ENCODE data around the gene DR1.

DR1 gene

DNA sequence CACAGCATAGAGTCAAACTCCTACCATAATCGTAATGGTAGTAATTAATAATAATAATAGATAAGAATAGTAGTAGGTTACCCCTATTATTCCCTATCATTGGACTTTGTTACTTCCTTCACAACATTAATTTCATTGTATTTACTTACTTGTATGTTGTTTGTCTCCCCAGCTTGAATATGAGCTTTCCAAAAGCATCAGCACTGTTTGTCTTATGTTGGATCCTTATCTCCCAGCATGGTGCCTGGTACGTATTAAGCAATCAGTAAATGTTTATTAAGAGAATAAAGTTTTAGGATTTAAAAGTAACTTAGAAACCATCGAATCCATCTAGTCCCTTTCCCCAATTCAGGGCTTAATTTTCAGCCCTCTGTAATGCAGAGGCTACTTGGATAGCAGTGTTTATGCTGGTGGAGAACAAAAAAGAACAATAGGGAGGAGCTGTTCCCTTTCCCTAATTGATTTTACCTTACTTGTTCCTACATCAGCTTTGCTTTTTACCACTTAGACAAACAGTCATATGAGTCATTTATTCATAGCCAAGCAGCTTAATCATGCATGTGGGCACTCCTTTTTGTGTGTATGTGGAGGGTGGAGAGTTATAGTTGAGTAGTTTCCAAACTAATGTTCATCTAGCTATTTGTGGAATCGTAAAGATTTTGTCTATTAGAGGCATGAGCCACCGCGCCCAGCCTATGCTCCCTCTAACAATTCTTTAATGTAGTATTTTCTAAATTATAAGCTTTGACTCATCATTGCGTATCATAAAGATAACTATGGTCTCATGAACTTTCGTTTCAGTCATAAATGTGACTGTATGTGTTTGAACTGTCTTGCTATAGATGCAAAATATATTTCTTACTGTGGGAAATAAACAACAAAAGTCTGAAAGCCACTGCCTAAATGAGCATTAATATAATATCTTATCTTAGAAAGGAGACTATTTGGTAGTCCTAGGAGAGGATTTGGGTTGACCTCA lies 20.9 kb upstream of the DR1 start:
- no peak overlapping the region for H3K27ac Mint-ChIP-seq (ENCODE audit: low read depth)
- no peak for ATAC-seq (replicated peaks; ENCODE audit: extremely low read depth, poor library complexity, severe bottlenecking)
- no peaks in the 10 kb centered on the region for H3K4me1 Mint-ChIP-seq
- H3K4me3 Mint-ChIP-seq: no peak overlapping the region
- no peaks in the 10 kb centered on the region for H3K27me3 Mint-ChIP-seq
- no peak for DNase-seq (ENCODE audit: low spot score in 2 of 2)
- H3K36me3 Mint-ChIP-seq (ENCODE audit: insufficient read depth): no peaks in the 10 kb centered on the region
- H3K9me3 Mint-ChIP-seq: no peaks in the 10 kb centered on the region

DNA sequence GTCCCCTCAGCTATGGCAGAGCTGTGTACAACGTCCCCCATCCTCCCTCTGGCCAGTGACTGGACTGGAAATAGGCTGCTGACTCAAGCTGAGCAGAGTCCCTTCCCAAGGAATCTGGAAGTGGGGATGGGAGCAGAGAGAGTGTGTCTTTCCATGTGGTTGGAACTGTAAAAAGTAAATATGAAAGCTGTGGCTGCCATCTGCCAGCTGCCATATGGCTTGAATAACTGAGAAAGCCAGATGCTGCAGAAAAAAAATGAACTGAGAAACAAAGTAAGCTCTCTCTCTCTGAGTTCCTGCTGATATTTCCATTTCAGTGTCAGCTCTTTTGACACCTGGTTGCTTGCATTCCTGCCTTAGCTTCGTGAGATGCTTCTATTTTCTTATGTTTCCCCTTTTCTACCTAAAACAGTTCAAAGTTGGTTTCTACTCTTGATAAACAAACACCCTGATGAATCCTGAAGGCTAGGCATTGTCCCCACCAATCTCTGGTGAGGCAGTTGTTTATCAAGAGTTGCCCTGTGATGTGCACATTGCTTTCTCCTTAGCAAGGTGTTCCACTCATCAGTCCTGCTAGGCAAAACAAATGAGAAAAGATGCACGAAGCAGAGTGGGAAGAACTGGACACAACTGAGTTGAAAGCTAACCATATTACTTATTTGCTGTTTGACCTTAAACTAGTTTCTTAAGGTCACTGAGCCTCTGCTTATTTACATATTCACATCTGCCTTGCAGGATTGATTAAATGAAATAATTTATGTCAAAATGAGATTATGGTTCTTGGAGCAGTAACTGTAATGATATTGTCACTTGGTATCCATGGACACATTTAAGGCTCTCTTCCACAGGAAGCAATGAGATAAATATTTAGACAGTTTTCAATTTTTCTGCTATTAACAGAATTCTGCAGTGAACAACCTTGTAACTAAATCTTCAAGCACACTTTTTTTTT lies 16.6 kb upstream of the DR1 start:
- no peak overlapping the region for H3K4me3 Mint-ChIP-seq
- no peaks in the 10 kb centered on the region for H3K27me3 Mint-ChIP-seq
- DNase-seq (ENCODE audit: low spot score in 2 of 2): no peak
- no peaks in the 10 kb centered on the region for H3K9me3 Mint-ChIP-seq
- ATAC-seq (replicated peaks; ENCODE audit: extremely low read depth, poor library complexity, severe bottlenecking): no peak
- H3K36me3 Mint-ChIP-seq (ENCODE audit: insufficient read depth): no peaks in the 10 kb centered on the region
- H3K4me1 Mint-ChIP-seq: no peaks in the 10 kb centered on the region
- H3K27ac Mint-ChIP-seq (ENCODE audit: low read depth): no peak overlapping the region

DNA sequence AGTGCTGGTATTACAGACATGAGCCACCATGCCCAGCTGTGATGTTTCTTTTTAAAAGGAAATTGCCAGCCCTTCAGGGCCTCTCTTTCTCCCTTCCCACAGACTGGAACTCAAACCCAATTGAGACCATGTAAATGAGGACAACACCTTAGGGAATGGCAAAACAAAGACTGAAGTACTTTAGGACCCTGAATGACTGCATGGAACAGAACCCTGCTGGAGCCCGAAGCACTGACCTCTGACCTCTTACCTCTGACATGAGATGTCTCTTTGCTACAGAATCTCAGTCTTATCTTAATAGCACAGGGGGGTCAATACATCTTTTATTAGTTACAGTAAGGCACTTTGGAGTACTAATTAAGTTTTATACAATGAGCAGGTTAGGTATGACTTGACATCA lies 15.5 kb upstream of the DR1 start:
- no peaks in the 10 kb centered on the region for H3K27me3 Mint-ChIP-seq
- DNase-seq (ENCODE audit: low spot score in 2 of 2) (no peak), ATAC-seq (replicated peaks; ENCODE audit: extremely low read depth, poor library complexity, severe bottlenecking) (no peak)
- H3K36me3 Mint-ChIP-seq (ENCODE audit: insufficient read depth): no peaks in the 10 kb centered on the region
- H3K4me1 Mint-ChIP-seq: no peaks in the 10 kb centered on the region
- H3K27ac Mint-ChIP-seq (ENCODE audit: low read depth): no peak overlapping the region
- H3K4me3 Mint-ChIP-seq: no peak overlapping the region
- no peaks in the 10 kb centered on the region for H3K9me3 Mint-ChIP-seq

DNA sequence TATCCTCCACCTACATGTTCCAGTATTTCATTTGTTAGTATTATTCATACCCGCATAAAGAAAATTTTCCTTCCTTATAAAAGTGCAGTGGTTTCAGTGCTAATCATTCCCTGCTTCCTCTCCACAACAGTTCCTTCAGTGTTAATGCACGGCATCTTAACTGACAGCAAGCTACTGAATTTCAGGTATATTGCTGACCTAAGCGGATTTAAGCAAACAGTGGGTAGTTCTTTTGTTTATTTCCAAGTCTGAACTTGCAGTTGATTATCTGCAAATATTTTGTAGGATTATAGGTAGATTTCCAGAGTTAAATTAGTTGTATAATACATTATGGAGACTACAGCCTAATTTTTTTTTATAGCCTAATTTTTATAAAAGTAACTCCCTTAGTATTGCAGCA lies 15.1 kb upstream of the DR1 start:
- no peak overlapping the region for H3K27ac Mint-ChIP-seq (ENCODE audit: low read depth)
- ATAC-seq (replicated peaks; ENCODE audit: extremely low read depth, poor library complexity, severe bottlenecking) (no peak), DNase-seq (ENCODE audit: low spot score in 2 of 2) (no peak)
- H3K4me1 Mint-ChIP-seq: no peaks in the 10 kb centered on the region
- H3K36me3 Mint-ChIP-seq (ENCODE audit: insufficient read depth): no peaks in the 10 kb centered on the region
- H3K27me3 Mint-ChIP-seq: no peaks in the 10 kb centered on the region
- H3K9me3 Mint-ChIP-seq: no peaks in the 10 kb centered on the region
- H3K4me3 Mint-ChIP-seq: no peak overlapping the region

DNA sequence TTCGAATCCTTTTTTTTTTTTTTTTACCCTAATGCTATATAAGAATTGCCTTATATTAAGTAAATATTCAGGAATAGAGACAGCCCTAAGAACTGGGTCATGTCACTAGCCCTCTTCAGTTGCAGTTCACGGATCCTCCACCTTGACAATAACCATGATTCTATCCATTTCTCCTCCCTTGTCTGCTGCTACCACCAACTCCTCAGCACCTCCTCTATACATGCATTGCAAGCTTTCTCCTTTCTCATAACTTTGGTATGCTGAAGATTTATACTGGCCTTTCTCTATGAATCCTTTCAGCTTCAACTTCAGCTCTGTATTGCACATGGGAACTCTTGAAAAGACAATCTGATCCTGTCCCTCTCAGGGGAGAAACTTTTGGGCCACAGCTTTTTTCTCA lies 14.3 kb upstream of the DR1 start:
- Mint-ChIP-seq H3K36me3 (ENCODE audit: insufficient read depth) (no peaks in the 10 kb centered on the region), H3K4me3 (no peak overlapping the region), H3K4me1 (no peaks in the 10 kb centered on the region), H3K9me3 (no peaks in the 10 kb centered on the region), H3K27ac (ENCODE audit: low read depth) (no peak overlapping the region), H3K27me3 (no peaks in the 10 kb centered on the region)
- DNase-seq (ENCODE audit: low spot score in 2 of 2) (no peak), ATAC-seq (replicated peaks; ENCODE audit: extremely low read depth, poor library complexity, severe bottlenecking) (no peak)

DNA sequence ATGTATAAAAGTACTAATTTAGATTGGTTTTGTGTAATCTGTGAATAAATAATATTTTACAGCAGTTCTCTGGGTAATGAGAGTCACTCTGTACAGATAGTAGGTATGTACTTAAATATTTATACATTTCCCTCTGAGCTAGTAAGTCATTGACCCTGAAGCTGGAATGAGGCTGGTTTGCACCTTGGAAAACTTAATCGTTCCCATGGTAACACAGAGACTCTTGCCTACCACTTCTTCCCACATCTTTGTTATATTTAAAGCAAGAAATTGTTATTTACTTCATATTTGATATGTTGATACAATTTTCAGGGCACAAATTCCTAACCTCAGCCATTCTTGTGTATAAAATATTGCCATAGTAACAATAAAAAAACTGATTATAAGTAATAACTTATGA lies 13.3 kb upstream of the DR1 start:
- H3K9me3 Mint-ChIP-seq: no peaks in the 10 kb centered on the region
- H3K27me3 Mint-ChIP-seq: no peaks in the 10 kb centered on the region
- no peak for ATAC-seq (replicated peaks; ENCODE audit: extremely low read depth, poor library complexity, severe bottlenecking)
- no peak for DNase-seq (ENCODE audit: low spot score in 2 of 2)
- H3K27ac Mint-ChIP-seq (ENCODE audit: low read depth): no peak overlapping the region
- H3K36me3 Mint-ChIP-seq (ENCODE audit: insufficient read depth): peaks cover under 1% of the 10 kb centered on the region
- no peaks in the 10 kb centered on the region for H3K4me1 Mint-ChIP-seq
- no peak overlapping the region for H3K4me3 Mint-ChIP-seq

DNA sequence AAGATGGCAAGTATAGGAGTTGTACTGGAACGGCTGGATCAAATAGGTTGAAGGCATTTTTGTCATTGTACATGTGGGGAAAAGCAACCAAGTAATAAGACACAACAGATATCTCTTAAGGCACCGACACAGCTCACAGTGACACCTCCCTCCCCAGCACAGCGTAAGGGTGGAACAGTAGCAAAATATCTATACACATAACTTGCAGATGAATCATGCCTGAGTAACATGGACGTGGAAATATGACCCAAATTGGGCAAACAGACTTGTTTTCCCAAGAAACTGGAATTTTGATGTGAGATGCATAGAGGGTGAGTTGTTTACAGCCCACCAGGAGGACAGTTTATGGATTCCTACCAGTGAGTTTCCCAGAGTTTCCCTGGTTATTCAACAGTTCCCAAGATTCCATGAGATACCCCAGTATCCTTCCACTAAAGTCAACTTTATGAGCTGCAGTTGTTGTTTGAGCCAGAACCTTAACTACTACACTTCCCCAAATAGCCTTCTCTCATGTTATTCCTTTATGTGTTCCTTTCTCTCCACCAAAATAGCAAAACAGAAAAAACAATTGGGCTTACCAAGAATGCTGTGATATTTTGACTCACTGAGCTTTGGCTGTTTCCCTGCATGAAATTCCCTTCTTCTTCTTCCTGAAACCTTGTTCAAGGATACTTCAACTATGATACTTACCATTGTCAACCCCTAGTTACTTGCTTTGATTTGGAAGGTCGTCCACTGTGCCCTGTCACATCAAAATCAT lies 7.1 kb upstream of the DR1 start:
- ATAC-seq (replicated peaks; ENCODE audit: extremely low read depth, poor library complexity, severe bottlenecking): no peak
- H3K4me1 Mint-ChIP-seq: no peaks in the 10 kb centered on the region
- H3K4me3 Mint-ChIP-seq: no peak overlapping the region
- H3K27ac Mint-ChIP-seq (ENCODE audit: low read depth): no peak overlapping the region
- H3K36me3 Mint-ChIP-seq (ENCODE audit: insufficient read depth): peaks cover 8% of the 10 kb centered on the region
- DNase-seq (ENCODE audit: low spot score in 2 of 2): no peak
- no peaks in the 10 kb centered on the region for H3K27me3 Mint-ChIP-seq
- H3K9me3 Mint-ChIP-seq: no peaks in the 10 kb centered on the region

DNA sequence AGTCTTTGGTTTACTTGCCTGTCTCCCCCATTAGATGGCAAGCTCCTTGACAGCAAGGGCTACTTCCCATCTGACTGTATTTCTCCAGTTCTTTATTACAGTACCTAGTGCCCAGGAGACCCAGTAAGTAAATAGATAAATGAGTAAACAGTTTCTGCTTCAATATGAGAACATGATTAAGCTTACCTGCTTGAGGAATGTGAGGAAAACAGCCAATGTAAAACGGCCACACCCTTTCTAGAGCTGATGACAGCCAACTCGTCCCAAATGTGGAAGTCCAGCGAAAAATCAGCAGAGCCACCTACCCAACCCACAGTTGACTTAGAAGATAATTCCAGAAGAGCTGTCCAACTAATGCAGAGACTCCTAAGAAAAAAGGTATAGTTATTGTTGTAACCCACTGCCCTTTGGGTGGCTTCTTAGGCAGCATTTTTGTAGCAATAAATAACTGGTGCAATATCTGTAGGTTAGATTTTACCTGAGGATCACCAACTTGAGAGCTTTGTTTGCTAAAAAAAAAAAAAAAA lies 6.5 kb upstream of the DR1 start:
- no peak overlapping the region for H3K27ac Mint-ChIP-seq (ENCODE audit: low read depth)

DNA sequence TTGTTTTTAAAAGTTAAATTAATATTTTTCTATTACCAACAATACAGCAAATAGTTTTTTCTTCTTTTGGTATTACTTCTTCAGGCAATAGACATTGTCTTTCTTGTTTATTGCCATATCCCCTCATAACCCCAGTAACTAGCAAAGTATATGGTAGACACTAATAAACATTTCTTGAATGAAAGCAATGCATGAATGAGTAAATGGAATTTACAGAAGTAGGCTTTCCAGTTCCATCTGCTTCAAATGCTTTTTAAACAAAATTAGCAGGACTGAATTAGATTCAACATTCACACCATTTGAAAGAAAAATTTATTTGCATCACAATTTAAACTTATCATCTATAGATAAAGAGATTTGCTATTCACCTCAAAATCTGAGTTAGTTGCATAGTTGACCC lies 5.6 kb upstream of the DR1 start:
- H3K4me1 Mint-ChIP-seq: no peaks in the 10 kb centered on the region
- no peak for ATAC-seq (replicated peaks; ENCODE audit: extremely low read depth, poor library complexity, severe bottlenecking)
- H3K27me3 Mint-ChIP-seq: no peaks in the 10 kb centered on the region
- no peak overlapping the region for H3K4me3 Mint-ChIP-seq
- peaks cover 9% of the 10 kb centered on the region for H3K36me3 Mint-ChIP-seq (ENCODE audit: insufficient read depth)
- H3K27ac Mint-ChIP-seq (ENCODE audit: low read depth): no peak overlapping the region
- DNase-seq (ENCODE audit: low spot score in 2 of 2): no peak
- no peaks in the 10 kb centered on the region for H3K9me3 Mint-ChIP-seq

More for the DNA sequence above, 6.5 kb upstream of the DR1 start:
- DNase-seq (ENCODE audit: low spot score in 2 of 2): no peak
- H3K36me3 Mint-ChIP-seq (ENCODE audit: insufficient read depth): peaks cover 8% of the 10 kb centered on the region
- ATAC-seq (replicated peaks; ENCODE audit: extremely low read depth, poor library complexity, severe bottlenecking): no peak
- H3K4me1 Mint-ChIP-seq: no peaks in the 10 kb centered on the region
- H3K9me3 Mint-ChIP-seq: no peaks in the 10 kb centered on the region
- H3K27me3 Mint-ChIP-seq: no peaks in the 10 kb centered on the region
- H3K4me3 Mint-ChIP-seq: no peak overlapping the region

DNA sequence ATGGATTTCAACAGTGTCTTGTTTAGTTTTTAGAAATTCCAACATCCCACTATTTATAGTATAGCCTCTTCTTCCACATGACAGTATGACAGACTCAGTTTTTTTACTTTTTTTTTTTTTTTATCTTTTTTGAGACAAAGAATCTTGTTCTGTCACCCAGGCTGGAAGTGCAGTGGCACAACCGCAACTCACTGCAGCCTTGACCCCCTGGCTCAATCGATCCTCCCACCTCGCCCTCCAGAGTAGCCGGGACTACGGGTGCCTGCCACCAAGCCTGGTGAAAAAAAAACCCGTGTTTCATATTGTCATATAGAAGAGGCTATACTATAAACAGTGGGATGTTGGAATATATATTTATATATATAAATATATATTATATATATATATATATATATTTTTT lies 1.2 kb upstream of the DR1 start:
- H3K9me3 Mint-ChIP-seq: no peaks in the 10 kb centered on the region
- H3K36me3 Mint-ChIP-seq (ENCODE audit: insufficient read depth): peaks cover 20% of the 10 kb centered on the region
- H3K4me1 Mint-ChIP-seq: peaks cover 27% of the 10 kb centered on the region
- H3K4me3 Mint-ChIP-seq: peak overlapping the region; percentile 100
- no peak overlapping the region for H3K27ac Mint-ChIP-seq (ENCODE audit: low read depth)
- DNase-seq (ENCODE audit: low spot score in 2 of 2) (no peak), ATAC-seq (replicated peaks; ENCODE audit: extremely low read depth, poor library complexity, severe bottlenecking) (no peak)
- no peaks in the 10 kb centered on the region for H3K27me3 Mint-ChIP-seq

DNA sequence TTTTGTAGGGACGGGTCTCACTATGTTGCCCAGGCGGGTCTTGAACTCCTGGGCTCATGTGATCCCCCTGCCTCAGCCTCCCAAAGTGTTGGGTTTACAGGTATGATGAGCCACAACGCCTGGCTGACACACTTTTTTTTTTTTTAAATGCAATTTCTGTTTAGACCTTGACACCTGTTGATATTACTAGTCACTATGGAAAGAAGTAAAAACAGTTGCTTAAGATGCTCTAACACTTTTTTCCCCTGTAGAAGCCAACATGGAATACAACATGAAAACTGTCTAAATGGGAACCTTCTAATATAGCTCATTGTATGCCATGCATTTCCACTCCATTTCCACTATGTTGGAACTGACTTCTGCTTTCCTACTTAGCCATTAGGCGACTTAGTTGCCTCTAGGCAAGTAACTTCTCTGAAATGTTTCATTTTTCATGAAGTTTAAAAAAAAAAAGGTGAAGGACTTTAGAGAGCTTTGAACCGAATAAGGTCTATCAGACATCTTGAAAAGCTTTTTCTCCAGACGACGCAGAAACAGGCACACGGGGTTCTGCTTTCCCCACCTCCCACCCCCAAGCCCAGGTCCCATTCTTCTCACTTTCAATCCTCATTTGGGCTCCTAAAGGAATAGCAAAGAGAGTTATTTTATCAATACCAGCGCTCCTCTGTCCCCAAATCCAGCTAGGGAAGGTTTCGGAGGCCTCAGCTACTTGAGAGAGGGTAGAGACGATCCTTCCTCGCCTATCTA lies 648 bp upstream of the DR1 start:
- peak overlapping the region; percentile 100 for H3K4me3 Mint-ChIP-seq
- no peaks in the 10 kb centered on the region for H3K9me3 Mint-ChIP-seq
- DNase-seq (ENCODE audit: low spot score in 2 of 2) (no peak), ATAC-seq (replicated peaks; ENCODE audit: extremely low read depth, poor library complexity, severe bottlenecking) (no peak)
- H3K36me3 Mint-ChIP-seq (ENCODE audit: insufficient read depth): peaks cover 23% of the 10 kb centered on the region
- H3K27ac Mint-ChIP-seq (ENCODE audit: low read depth): peak overlapping the region; percentile 100
- no peaks in the 10 kb centered on the region for H3K27me3 Mint-ChIP-seq
- H3K4me1 Mint-ChIP-seq: peaks cover 33% of the 10 kb centered on the region
